ENCODE data around the gene PFN1. TPM values are rescaled to one million over a fixed set of nuclear protein-coding genes. Genes with fewer than 3 reads are reported as not detected.

PFN1 gene
- total and polyA plus RNA-seq, 5 donors from 2014 or later: 865 to 2,804 (median 2,129) TPM

DNA sequence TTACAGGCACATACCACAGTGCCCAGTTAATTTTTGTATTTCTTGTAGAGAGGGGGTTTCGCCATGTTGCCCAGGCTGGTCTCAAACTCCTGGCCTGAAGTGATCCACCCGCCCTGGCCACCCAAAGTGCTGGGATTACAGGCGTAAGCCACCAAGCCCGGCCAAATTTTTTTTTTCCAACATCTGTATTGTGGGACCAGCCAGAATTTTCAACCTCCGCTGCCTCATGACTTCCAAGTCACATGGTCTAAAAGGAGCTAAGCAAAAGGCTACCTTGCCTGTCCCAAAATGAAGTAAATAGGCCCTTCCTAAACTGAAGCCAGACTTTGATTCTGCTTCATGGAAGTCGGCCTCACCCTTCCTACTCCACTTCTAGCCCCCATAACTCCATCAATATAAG lies 23.5 kb upstream of the PFN1 start:
- Mint-ChIP-seq H3K27me3 (no peaks in the 10 kb centered on the region), H3K4me3 (no peak overlapping the region), H3K4me1 (peaks cover 0 to 20% (median 16%) of the 10 kb centered on the region in 4 donors), H3K9me3 (no peaks in the 10 kb centered on the region), H3K27ac (no peak overlapping the region), H3K36me3 (peaks cover 40% of the 10 kb centered on the region)
- Histone ChIP-seq H3K27me3 (ENCODE audit: control insufficient read depth, insufficient read depth, low read length) (no peaks in the 10 kb centered on the region), H3K4me1 (ENCODE audit: control insufficient read depth, insufficient read depth, low read length, poor library complexity, severe bottlenecking) (peaks cover 25% of the 10 kb centered on the region), H3K36me3 (ENCODE audit: control insufficient read depth, insufficient read depth, low read length) (peaks cover 39% of the 10 kb centered on the region), H3K9me3 (ENCODE audit: control insufficient read depth in 2 of 2, low read length in 2 of 2) (no peaks in the 10 kb centered on the region), H3K27ac (ENCODE audit: insufficient read depth, low read length, poor library complexity, severe bottlenecking) (no peak overlapping the region), H3K4me3 (ENCODE audit: low read depth, low read length) (no peak overlapping the region)
- DNase-seq (no peak), ATAC-seq (ENCODE audit: low read depth in 2 of 2) (no peak)

DNA sequence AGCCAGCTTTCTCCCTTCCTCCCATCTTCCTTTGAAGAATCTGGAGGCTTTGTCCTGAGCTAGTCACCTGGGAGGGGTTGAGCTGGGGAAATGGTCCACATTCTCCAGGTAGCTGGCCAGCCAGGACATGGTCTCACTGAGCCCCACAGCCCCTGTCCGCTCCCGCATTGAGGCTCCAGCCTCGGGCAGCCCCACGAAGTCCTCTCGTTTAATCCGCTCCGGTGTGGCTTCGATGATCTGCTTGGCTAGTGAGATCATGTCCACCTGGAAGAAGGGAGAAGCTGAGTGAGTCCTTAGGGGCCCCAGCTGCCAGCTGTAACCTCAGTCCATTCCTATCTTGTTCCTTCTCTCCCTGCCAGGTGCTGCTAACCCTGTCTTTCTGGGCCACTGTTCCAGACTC lies 21.9 kb upstream of the PFN1 start:
- no peaks in the 10 kb centered on the region for H3K9me3 ChIP-seq (ENCODE audit: control insufficient read depth in 2 of 2, low read length in 2 of 2)
- ATAC-seq (ENCODE audit: low read depth in 2 of 2) (no peak), DNase-seq (no peak)
- no peaks in the 10 kb centered on the region for H3K9me3 Mint-ChIP-seq
- H3K27me3 Mint-ChIP-seq: no peaks in the 10 kb centered on the region
- H3K27ac Mint-ChIP-seq: peak overlapping the region in 1 of 3 donors; percentile 87
- no peak overlapping the region for H3K4me3 ChIP-seq (ENCODE audit: low read depth, low read length)
- H3K4me1 ChIP-seq (ENCODE audit: control insufficient read depth, insufficient read depth, low read length, poor library complexity, severe bottlenecking): peaks cover 31% of the 10 kb centered on the region
- no peaks in the 10 kb centered on the region for H3K27me3 ChIP-seq (ENCODE audit: control insufficient read depth, insufficient read depth, low read length)
- peaks cover 6 to 26% (median 23%) of the 10 kb centered on the region in 4 donors for H3K4me1 Mint-ChIP-seq
- H3K27ac ChIP-seq (ENCODE audit: insufficient read depth, low read length, poor library complexity, severe bottlenecking): no peak overlapping the region
- peaks cover 34% of the 10 kb centered on the region for H3K36me3 ChIP-seq (ENCODE audit: control insufficient read depth, insufficient read depth, low read length)
- peak overlapping the region in 3 of 4 donors; percentile 15 to 67 (median 64) for H3K4me3 Mint-ChIP-seq
- peaks cover 40% of the 10 kb centered on the region for H3K36me3 Mint-ChIP-seq

GRCh38 chr17:4969551-4970173 lies 21.3 kb upstream of the PFN1 start:
- Mint-ChIP-seq H3K4me3 (no peak overlapping the region), H3K27ac (peak overlapping the region in 1 of 3 donors; percentile 96), H3K9me3 (no peaks in the 10 kb centered on the region), H3K27me3 (no peaks in the 10 kb centered on the region), H3K4me1 (peaks cover 6 to 27% (median 22%) of the 10 kb centered on the region in 4 donors), H3K36me3 (peaks cover 36% of the 10 kb centered on the region)
- Histone ChIP-seq H3K9me3 (ENCODE audit: control insufficient read depth in 2 of 2, low read length in 2 of 2) (no peaks in the 10 kb centered on the region), H3K36me3 (ENCODE audit: control insufficient read depth, insufficient read depth, low read length) (peaks cover 31% of the 10 kb centered on the region), H3K4me3 (ENCODE audit: low read depth, low read length) (peak overlapping the region; percentile 44), H3K27ac (ENCODE audit: insufficient read depth, low read length, poor library complexity, severe bottlenecking) (peak overlapping the region; percentile 11), H3K27me3 (ENCODE audit: control insufficient read depth, insufficient read depth, low read length) (no peaks in the 10 kb centered on the region), H3K4me1 (ENCODE audit: control insufficient read depth, insufficient read depth, low read length, poor library complexity, severe bottlenecking) (peaks cover 31% of the 10 kb centered on the region)
- DNase-seq (no peak), ATAC-seq (ENCODE audit: low read depth in 2 of 2) (no peak)

GRCh38 chr17:4969047-4969550 lies 20.8 kb upstream of the PFN1 start:
- no peak for ATAC-seq (ENCODE audit: low read depth in 2 of 2)
- Histone ChIP-seq H3K36me3 (ENCODE audit: control insufficient read depth, insufficient read depth, low read length) (peaks cover 25% of the 10 kb centered on the region), H3K4me1 (ENCODE audit: control insufficient read depth, insufficient read depth, low read length, poor library complexity, severe bottlenecking) (peaks cover 31% of the 10 kb centered on the region), H3K27ac (ENCODE audit: insufficient read depth, low read length, poor library complexity, severe bottlenecking) (peak overlapping the region; percentile 88), H3K4me3 (ENCODE audit: low read depth, low read length) (peak overlapping the region; percentile 69), H3K9me3 (ENCODE audit: control insufficient read depth in 2 of 2, low read length in 2 of 2) (no peaks in the 10 kb centered on the region), H3K27me3 (ENCODE audit: control insufficient read depth, insufficient read depth, low read length) (no peaks in the 10 kb centered on the region)
- H3K27ac Mint-ChIP-seq: peak overlapping the region in 1 of 3 donors; percentile 96
- peaks cover 32% of the 10 kb centered on the region for H3K36me3 Mint-ChIP-seq
- no peaks in the 10 kb centered on the region for H3K27me3 Mint-ChIP-seq
- no peaks in the 10 kb centered on the region for H3K9me3 Mint-ChIP-seq
- H3K4me3 Mint-ChIP-seq: no peak overlapping the region
- peaks cover 6 to 27% (median 22%) of the 10 kb centered on the region in 4 donors for H3K4me1 Mint-ChIP-seq
- peak in 1 of 3 donors; percentile 28 for DNase-seq

DNA sequence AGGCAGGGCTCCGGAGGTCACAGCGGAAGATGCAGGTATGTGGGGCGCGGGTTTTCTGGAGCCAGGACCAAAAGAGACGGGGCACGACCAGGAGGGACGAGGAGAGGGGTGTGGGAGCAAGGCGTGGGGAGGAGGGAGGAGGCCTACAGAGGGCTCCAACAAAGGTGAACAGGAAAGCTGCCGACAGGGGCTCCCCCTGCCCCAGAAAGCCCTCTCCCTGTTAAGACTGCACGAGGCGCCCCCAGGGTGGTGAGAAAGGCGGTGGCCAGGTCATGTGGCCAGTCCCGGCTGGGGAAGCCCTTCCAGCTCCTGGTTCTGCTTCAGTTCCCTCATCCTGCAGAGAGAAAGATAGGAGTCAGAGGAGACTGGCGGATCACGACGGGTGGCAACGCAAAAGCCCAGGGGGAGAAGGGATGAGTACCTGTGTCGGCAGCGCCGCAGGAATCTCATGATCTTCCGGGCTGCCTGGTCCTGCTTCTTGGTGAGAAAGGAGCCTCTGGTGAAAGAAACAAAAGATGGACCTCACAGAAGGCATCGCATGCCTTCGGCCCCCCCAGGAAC lies 20.2 kb upstream of the PFN1 start:
- Histone ChIP-seq H3K27me3 (ENCODE audit: control insufficient read depth, insufficient read depth, low read length) (no peaks in the 10 kb centered on the region), H3K9me3 (ENCODE audit: control insufficient read depth in 2 of 2, low read length in 2 of 2) (no peaks in the 10 kb centered on the region), H3K4me1 (ENCODE audit: control insufficient read depth, insufficient read depth, low read length, poor library complexity, severe bottlenecking) (peaks cover 31% of the 10 kb centered on the region), H3K36me3 (ENCODE audit: control insufficient read depth, insufficient read depth, low read length) (peaks cover 20% of the 10 kb centered on the region), H3K27ac (ENCODE audit: insufficient read depth, low read length, poor library complexity, severe bottlenecking) (peak overlapping the region; percentile 88), H3K4me3 (ENCODE audit: low read depth, low read length) (peak overlapping the region; percentile 69)
- H3K27me3 Mint-ChIP-seq: no peaks in the 10 kb centered on the region
- H3K27ac Mint-ChIP-seq: peak overlapping the region in 1 of 3 donors; percentile 96
- no peak overlapping the region for H3K4me3 Mint-ChIP-seq
- peaks cover 29% of the 10 kb centered on the region for H3K36me3 Mint-ChIP-seq
- H3K4me1 Mint-ChIP-seq: peaks cover 6 to 27% (median 22%) of the 10 kb centered on the region in 4 donors
- H3K9me3 Mint-ChIP-seq: no peaks in the 10 kb centered on the region
- DNase-seq: no peak
- no peak for ATAC-seq (ENCODE audit: low read depth in 2 of 2)

GRCh38 chr17:4967539-4968485 lies 19.5 kb upstream of the PFN1 start, which contains the start of gene SPAG7:
SPAG7 (minus strand) TSS chr17:4967817; CDS start chr17:4967804, 13 bp downstream.
- H3K4me3 Mint-ChIP-seq: no peak within 1 kb of the TSS
- Histone ChIP-seq H3K27me3 (ENCODE audit: control insufficient read depth, insufficient read depth, low read length) (no peaks in the 10 kb centered on the region), H3K9me3 (ENCODE audit: control insufficient read depth in 2 of 2, low read length in 2 of 2) (no peaks in the 10 kb centered on the region), H3K27ac (ENCODE audit: insufficient read depth, low read length, poor library complexity, severe bottlenecking) (peak within 1 kb of the TSS; percentile 88), H3K36me3 (ENCODE audit: control insufficient read depth, insufficient read depth, low read length) (peaks cover 12% of the 10 kb centered on the region), H3K4me1 (ENCODE audit: control insufficient read depth, insufficient read depth, low read length, poor library complexity, severe bottlenecking) (peaks cover 31% of the 10 kb centered on the region), H3K4me3 (ENCODE audit: low read depth, low read length) (peak within 1 kb of the TSS; percentile 90)
- H3K4me1 Mint-ChIP-seq: peaks cover 6 to 27% (median 23%) of the 10 kb centered on the region in 4 donors
- H3K27ac Mint-ChIP-seq: peak within 1 kb of the TSS in 2 of 3 donors; percentile 43 to 53
- H3K27me3 Mint-ChIP-seq: no peaks in the 10 kb centered on the region
- peak; percentile 62 to 64 for ATAC-seq (ENCODE audit: low read depth in 2 of 2)
- H3K36me3 Mint-ChIP-seq: peaks cover 28% of the 10 kb centered on the region
- no peaks in the 10 kb centered on the region for H3K9me3 Mint-ChIP-seq
- peak; percentile 87 to 99 (median 97) for DNase-seq

DNA sequence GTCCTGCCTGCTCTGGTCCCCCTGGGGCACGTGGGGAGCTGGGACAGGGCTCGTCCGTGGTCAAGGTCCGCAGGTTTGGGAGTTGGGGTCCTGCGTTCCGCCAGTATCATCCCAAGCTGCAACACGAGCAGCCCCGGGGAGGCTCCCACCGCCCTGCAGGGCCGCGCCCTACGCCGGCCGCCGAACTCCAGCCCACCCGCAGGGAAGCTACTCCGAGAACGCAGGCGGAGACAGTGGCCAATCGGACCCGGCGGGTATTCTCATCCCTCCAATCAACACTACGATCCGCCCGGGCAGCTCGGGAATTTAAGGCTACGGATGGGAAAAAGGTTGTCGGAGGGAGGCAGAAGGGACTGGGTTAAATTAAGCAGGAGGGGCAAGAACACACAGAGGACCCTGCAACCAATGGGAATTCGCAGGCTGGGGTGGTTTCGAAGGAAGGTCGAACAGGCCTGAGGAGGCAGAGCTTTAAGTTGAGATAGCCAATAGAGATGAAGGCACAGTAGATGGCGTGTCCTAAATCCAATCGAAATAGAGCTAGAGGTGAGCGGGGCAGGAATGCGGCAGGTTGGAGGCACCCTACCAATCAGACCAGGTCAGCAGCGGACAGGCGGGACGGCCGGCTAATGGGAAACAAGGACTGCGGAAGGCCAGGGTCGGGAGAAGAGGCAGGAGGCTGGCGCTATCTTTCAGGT lies 18.7 kb upstream of the PFN1 start:
- H3K9me3 Mint-ChIP-seq: no peaks in the 10 kb centered on the region
- H3K4me1 ChIP-seq (ENCODE audit: control insufficient read depth, insufficient read depth, low read length, poor library complexity, severe bottlenecking): peaks cover 31% of the 10 kb centered on the region
- peaks cover 6 to 27% (median 23%) of the 10 kb centered on the region in 4 donors for H3K4me1 Mint-ChIP-seq
- H3K36me3 ChIP-seq (ENCODE audit: control insufficient read depth, insufficient read depth, low read length): peaks cover 7% of the 10 kb centered on the region
- peak overlapping the region in 1 of 3 donors; percentile 53 for H3K27ac Mint-ChIP-seq
- no peaks in the 10 kb centered on the region for H3K27me3 ChIP-seq (ENCODE audit: control insufficient read depth, insufficient read depth, low read length)
- DNase-seq: peak; percentile 88 to 99 (median 95)
- no peaks in the 10 kb centered on the region for H3K9me3 ChIP-seq (ENCODE audit: control insufficient read depth in 2 of 2, low read length in 2 of 2)
- ATAC-seq (ENCODE audit: low read depth in 2 of 2): peak; percentile 88 to 90
- H3K4me3 ChIP-seq (ENCODE audit: low read depth, low read length): peak overlapping the region; percentile 90
- H3K36me3 Mint-ChIP-seq: peaks cover 25% of the 10 kb centered on the region
- peak overlapping the region; percentile 88 for H3K27ac ChIP-seq (ENCODE audit: insufficient read depth, low read length, poor library complexity, severe bottlenecking)
- no peaks in the 10 kb centered on the region for H3K27me3 Mint-ChIP-seq
- no peak overlapping the region for H3K4me3 Mint-ChIP-seq

All from CD4-positive, CD25-positive, alpha-beta regulatory T cell (primary cell).